IPS-20b (cell line): ENCODE data around the gene PNKP.

Experiments used
- H3K27ac ChIP-seq: one replicate; pipeline ENCODE4 v1.5.1; 2013; ENCODE audit warnings: low read length
- H3K27me3 ChIP-seq: 2 replicates; pipeline ENCODE4 v1.6.1; 2013; ENCODE audit warnings: mild to moderate bottlenecking, low read length, inconsistent platforms; ENCODE audit not compliant: insufficient read depth
- H3K36me3 ChIP-seq: 2 replicates; pipeline ENCODE4 v1.6.1; 2013; ENCODE audit warnings: low read depth, mild to moderate bottlenecking, inconsistent platforms, low read length, moderate library complexity; ENCODE audit not compliant: insufficient read depth
- H3K4me1 ChIP-seq: 2 replicates; pipeline ENCODE4 v1.6.1; 2013; ENCODE audit warnings: mild to moderate bottlenecking, control low read depth, inconsistent platforms, low read length, moderate library complexity; ENCODE audit not compliant: insufficient read depth
- H3K4me3 ChIP-seq: 2 replicates; pipeline ENCODE4 v1.5.1; 2013; ENCODE audit warnings: mild to moderate bottlenecking, low read length, inconsistent platforms
- H3K9ac ChIP-seq: 2 replicates; pipeline ENCODE4 v1.6.1; 2013; ENCODE audit warnings: low read depth, mild to moderate bottlenecking, inconsistent platforms, low read length, moderate library complexity
- H3K9me3 ChIP-seq: 2 replicates; pipeline ENCODE4 v1.6.1; 2013; ENCODE audit warnings: mild to moderate bottlenecking, low read depth, low read length, inconsistent platforms; ENCODE audit not compliant: insufficient read depth

The PNKP gene

DNA sequence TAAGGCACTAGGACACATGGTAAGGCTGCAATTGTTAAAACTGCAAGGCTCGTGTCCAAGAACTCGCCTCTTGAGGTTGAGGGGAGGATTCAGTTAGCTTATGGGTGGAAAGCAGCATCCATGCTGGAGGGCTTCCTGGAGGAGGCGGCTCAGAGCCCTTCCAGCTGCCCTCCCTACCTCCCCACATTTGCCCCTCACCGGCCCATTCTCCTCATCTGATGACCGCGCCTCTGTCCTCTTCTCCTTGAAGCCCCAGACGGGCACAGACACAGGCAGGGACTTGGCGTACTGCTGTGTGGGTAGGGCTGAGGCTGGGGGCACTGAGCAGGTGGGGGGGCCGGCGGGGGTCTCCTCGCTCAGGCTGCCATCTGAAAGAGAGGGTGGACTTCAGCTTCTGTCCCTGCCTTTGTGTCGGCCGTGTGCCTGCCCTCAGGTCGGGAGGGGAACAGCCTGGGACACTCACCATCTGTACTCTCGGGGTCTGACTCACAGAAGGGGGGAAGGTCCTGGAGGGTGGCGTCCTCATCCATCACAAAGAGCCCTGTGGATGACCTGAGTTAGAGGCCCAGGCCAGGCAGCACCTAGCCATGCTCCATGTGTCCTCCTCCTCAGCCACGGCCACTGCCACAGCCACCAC is 4.1 kb upstream of the PNKP start:
- no peak overlapping the region for H3K9ac ChIP-seq
- H3K4me1 ChIP-seq: no peaks in the 10 kb centered on the region; the same call in 1 of the 2 replicates
- peaks cover 5% of the 10 kb centered on the region; the same call in 1 of the 2 replicates for H3K36me3 ChIP-seq
- H3K9me3 ChIP-seq: no peaks in the 10 kb centered on the region
- no peak overlapping the region for H3K4me3 ChIP-seq
- H3K27ac ChIP-seq: no peak overlapping the region
- no peaks in the 10 kb centered on the region for H3K27me3 ChIP-seq

DNA sequence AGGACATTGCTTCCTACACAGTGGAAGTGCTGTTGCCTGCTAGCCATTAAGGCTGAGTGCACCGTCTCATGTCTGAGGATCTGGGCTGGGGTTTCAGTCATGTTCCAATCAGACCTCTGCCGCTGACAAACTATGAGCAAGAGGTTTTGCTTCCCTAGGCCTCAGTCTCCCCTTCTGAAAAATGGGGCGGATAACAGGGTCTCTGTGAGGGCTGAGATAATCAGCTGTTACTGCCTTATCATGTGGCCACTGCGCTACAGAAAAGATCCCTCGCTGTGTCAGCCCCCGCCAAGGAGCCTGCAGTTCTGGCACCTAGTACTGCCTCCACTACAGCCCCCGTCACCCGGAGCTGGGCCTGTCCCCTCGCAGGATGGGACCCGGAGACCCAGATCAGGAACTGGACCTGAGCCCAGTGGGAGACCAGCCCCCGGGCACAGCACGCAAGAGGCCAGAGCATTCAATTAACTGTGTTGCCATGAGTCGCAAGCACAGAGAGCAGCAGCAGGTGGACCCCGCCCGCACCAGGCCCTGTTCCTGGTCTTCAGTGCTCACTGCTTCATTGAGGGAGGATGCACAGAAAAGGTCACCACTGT is 3.0 kb upstream of the PNKP start:
- Histone ChIP-seq H3K27me3 (no peaks in the 10 kb centered on the region), H3K9me3 (no peaks in the 10 kb centered on the region), H3K4me1 (peaks cover 5% of the 10 kb centered on the region; the same call in 1 of the 2 replicates), H3K4me3 (peak overlapping the region; percentile 67), H3K9ac (peak overlapping the region; percentile 73; the same call in 1 of the 2 replicates), H3K36me3 (peaks cover 5% of the 10 kb centered on the region; the same call in 1 of the 2 replicates), H3K27ac (peak overlapping the region; percentile 16)

DNA sequence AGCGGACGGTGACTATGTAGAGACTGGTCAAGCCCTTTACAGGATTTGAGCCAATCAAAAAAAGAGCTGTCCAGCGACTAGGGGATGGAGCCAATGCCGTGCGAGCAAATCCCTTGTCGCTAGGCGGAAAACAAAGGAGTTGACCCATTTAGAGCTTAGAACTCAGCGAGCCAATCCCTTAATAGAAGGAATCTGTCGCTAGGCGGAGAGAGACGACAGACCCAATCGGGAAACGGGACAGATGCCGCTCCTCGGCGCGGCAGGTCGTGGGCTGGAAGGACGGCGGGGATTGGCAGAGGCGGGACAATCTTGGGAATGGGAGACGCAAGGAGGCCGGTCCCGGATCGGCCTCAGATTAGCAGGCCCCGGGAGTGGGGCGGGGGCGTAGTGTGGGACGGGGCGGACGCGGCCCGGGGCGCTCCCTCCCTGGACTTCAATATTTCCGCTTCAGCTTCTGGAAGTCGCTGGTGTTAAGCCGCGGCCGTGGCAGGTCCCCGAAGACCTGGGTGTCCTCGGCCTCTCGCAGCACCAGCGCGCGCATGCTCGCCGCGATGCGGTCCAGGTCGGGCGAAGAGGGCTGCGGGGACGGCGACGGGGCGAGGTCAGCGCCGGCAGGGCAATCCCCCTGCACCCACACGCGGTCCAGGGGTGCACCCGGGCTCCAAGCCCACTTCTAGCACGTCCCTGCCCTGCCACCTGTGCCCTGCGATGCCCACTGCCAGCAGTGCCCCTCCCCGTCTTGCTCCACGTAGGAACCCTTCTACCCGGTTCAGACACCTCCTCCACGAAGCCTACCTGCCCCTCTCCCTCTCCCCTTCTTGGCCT is 2.3 kb upstream of the PNKP start:
- Histone ChIP-seq H3K27ac (peak overlapping the region; percentile 16), H3K9ac (peak overlapping the region; percentile 73; the same call in 1 of the 2 replicates), H3K27me3 (no peaks in the 10 kb centered on the region), H3K4me1 (peaks cover 5% of the 10 kb centered on the region; the same call in 1 of the 2 replicates), H3K4me3 (peak overlapping the region; percentile 67), H3K9me3 (no peaks in the 10 kb centered on the region), H3K36me3 (peaks cover 10% of the 10 kb centered on the region)

GRCh38 chr19:49869009-49869483 is 1.7 kb upstream of the PNKP start:
- H3K27ac ChIP-seq: no peak overlapping the region
- H3K9ac ChIP-seq: peak overlapping the region; percentile 45; the same call in 1 of the 2 replicates
- peaks cover 16% of the 10 kb centered on the region for H3K36me3 ChIP-seq
- H3K9me3 ChIP-seq: no peaks in the 10 kb centered on the region
- peaks cover 5% of the 10 kb centered on the region; the same call in 1 of the 2 replicates for H3K4me1 ChIP-seq
- peak overlapping the region; percentile 61 for H3K4me3 ChIP-seq
- H3K27me3 ChIP-seq: no peaks in the 10 kb centered on the region

- no peaks in the 10 kb centered on the region for H3K9me3 ChIP-seq
- H3K27me3 ChIP-seq: no peaks in the 10 kb centered on the region
- no peak overlapping the region for H3K4me3 ChIP-seq
- H3K4me1 ChIP-seq: peaks cover 5% of the 10 kb centered on the region; the same call in 1 of the 2 replicates
- no peak overlapping the region for H3K9ac ChIP-seq
- no peak overlapping the region for H3K27ac ChIP-seq
- H3K36me3 ChIP-seq: peaks cover 43% of the 10 kb centered on the region
Measured at GRCh38 chr19:49864890-49865289, 2.5 kb downstream of the PNKP start.

GRCh38 chr19:49863935-49864320 is 3.4 kb downstream of the PNKP start:
- Histone ChIP-seq H3K27ac (no peak overlapping the region), H3K9me3 (no peaks in the 10 kb centered on the region), H3K36me3 (peaks cover 53% of the 10 kb centered on the region), H3K4me3 (no peak overlapping the region), H3K9ac (no peak overlapping the region), H3K4me1 (peaks cover 5% of the 10 kb centered on the region; the same call in 1 of the 2 replicates), H3K27me3 (no peaks in the 10 kb centered on the region)

DNA sequence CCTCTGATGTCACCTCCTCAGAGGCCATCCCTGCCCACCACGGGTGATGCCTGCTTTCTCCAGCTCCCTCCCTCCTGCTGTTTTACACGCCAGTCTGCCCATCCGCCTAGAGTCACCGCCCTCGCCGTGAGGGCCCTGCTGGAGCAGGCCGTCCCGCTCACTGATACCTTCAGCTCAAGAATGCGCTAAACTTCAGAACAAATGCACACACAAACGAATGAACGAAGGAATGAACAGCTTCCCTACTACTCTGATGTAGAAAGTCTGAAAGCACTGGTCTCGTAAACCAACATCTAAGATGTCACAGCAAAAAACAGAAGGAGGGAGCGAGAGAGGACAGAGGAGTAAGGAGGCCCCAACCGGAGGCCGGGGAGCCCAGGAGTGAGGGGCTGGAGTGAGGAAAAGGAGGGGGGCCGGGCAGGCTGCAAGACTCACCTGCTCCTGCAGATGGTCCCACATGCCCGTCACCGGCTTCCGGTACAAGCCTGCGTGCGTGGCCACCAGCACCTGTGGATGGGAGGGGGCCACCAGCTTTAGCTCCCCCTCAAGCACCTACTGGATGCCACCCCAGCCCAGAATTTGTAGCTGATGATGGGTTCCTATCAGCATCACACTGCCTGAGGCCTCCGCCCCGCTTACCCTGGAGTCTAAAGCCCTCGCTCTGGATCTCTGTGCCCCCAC is 4.0 kb downstream of the PNKP start:
- H3K27me3 ChIP-seq: no peaks in the 10 kb centered on the region
- no peak overlapping the region for H3K9ac ChIP-seq
- H3K27ac ChIP-seq: no peak overlapping the region
- peaks cover 58% of the 10 kb centered on the region for H3K36me3 ChIP-seq
- no peaks in the 10 kb centered on the region for H3K9me3 ChIP-seq
- H3K4me1 ChIP-seq: peaks cover 5% of the 10 kb centered on the region; the same call in 1 of the 2 replicates
- H3K4me3 ChIP-seq: no peak overlapping the region

DNA sequence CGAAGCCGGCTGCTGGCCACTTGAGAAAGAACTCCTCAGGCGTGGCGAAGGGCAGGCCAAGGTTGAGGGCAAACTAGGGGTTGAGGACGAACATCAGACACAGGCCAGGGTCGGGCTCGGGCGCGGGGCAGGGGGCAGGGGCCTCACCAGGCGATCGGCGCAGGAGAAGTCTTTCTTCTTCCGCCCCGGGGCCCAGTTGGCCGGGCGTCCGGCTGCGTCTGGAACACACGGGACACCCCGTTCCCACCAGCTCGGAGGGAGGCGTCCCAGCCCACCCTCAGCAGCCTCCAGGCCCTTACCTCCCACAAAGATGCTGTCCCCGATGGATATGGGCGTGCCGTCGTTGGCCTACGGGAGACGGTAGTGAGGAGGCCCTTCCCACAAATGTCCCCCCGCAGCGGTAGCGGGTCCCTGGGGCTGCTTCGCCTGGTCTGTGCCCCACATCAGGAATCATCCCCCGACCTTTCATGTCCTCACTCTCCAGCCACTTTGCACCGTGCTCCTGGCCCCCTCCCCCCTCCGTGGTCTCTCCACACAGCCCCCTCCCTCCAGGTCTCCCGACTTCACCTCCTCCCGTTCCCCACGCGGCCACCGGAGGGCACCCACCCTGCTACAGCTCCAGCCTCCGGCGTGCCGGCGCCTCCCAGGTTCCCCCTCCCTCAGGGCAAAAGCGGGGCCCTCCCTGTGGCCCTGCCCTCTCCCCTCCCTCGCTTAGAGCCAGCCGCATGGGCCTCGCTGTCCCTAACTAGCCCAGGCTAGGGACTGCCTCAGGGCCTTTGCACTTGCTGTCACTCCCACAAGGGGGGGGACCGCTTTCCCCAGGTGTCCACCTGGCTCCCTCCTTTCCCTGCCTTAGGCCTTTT is 4.8 kb downstream of the PNKP start:
- Histone ChIP-seq H3K36me3 (peaks cover 66% of the 10 kb centered on the region), H3K27me3 (no peaks in the 10 kb centered on the region), H3K4me3 (no peak overlapping the region), H3K9me3 (no peaks in the 10 kb centered on the region), H3K9ac (no peak overlapping the region), H3K4me1 (peaks cover 5% of the 10 kb centered on the region; the same call in 1 of the 2 replicates), H3K27ac (no peak overlapping the region)

- Histone ChIP-seq H3K27me3 (no peaks in the 10 kb centered on the region), H3K9me3 (no peaks in the 10 kb centered on the region), H3K27ac (no peak overlapping the region), H3K9ac (no peak overlapping the region), H3K36me3 (peaks cover 74% of the 10 kb centered on the region), H3K4me1 (peaks cover 5% of the 10 kb centered on the region; the same call in 1 of the 2 replicates), H3K4me3 (no peak overlapping the region)
Measured at GRCh38 chr19:49861541-49862378, 5.6 kb downstream of the PNKP start.

- H3K27ac ChIP-seq: no peak overlapping the region
- H3K4me3 ChIP-seq: no peak overlapping the region
- H3K9me3 ChIP-seq: no peaks in the 10 kb centered on the region
- peaks cover 2% of the 10 kb centered on the region; the same call in 1 of the 2 replicates for H3K4me1 ChIP-seq
- peaks cover 81% of the 10 kb centered on the region for H3K36me3 ChIP-seq
- H3K9ac ChIP-seq: no peak overlapping the region
- H3K27me3 ChIP-seq: no peaks in the 10 kb centered on the region
Measured at GRCh38 chr19:49861107-49861506, 6.3 kb downstream of the PNKP start.
